ENCODE data around the gene TRIM22. TPM values are rescaled to one million over a fixed set of nuclear protein-coding genes. Genes with fewer than 3 reads are reported as not detected.

Gene TRIM22
- polyA plus RNA-seq, 1 donor from 2014 or later = 4.3 TPM

DNA sequence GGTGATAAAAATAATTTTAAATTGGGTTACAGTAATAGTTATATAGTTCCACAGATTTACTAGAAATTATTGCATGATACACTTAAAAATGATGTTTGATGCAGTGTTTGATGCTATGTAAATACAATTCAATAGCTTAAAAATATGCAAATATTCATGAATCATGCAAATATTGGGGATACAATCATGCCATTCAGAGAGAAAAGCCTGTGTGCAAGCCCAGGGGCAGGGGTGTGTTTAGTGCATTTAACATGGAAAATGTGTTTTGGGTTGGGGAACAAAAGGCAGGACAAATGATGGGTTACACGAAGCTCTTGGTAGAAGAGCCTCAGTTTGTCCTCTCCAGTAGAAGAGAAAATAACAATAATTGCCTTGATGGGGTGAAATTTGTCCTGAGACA is 6.0 kb downstream of the TRIM22 start:
- Histone ChIP-seq H3F3A (ENCODE audit: insufficient read depth, low read length, poor library complexity, severe bottlenecking) (no peaks in the 10 kb centered on the region), H3K27ac (ENCODE audit: low read length) (no peak overlapping the region), H3K36me3 (ENCODE audit: insufficient read depth, low read length) (no peaks in the 10 kb centered on the region), H4K20me1 (ENCODE audit: insufficient read depth) (no peaks in the 10 kb centered on the region), H3K27me3 (ENCODE audit: insufficient read depth, low read depth, low read length) (no peaks in the 10 kb centered on the region), H3K9me2 (ENCODE audit: insufficient read depth, low read length) (no peaks in the 10 kb centered on the region), H2AFZ (ENCODE audit: low read depth, low read length) (no peak overlapping the region), H3K4me3 (ENCODE audit: low read length) (no peak overlapping the region), H3K79me2 (replicated peaks; ENCODE audit: insufficient read depth, low read length) (no peaks in the 10 kb centered on the region), H3K9ac (ENCODE audit: low read length) (no peak overlapping the region), H3K4me2 (ENCODE audit: low read length) (no peak overlapping the region), H3K9me3 (ENCODE audit: low read length) (no peaks in the 10 kb centered on the region)
- TF ChIP-seq MXI1 (conservative IDR thresholded peaks at IDR 0.05; ENCODE audit: poor library complexity, severe bottlenecking) (no peak), CTCF (IDR thresholded peaks at IDR 0.05; ENCODE audit: poor library complexity, severe bottlenecking) (no peak), EP300 (conservative IDR thresholded peaks at IDR 0.05; ENCODE audit: poor library complexity, severe bottlenecking) (no peak), SMC3 (conservative IDR thresholded peaks at IDR 0.05; ENCODE audit: poor library complexity) (no peak), EZH2 (IDR thresholded peaks at IDR 0.05; ENCODE audit: borderline replicate concordance, insufficient read depth, low read length, poor library complexity, severe bottlenecking) (no peak), RAD21 (conservative IDR thresholded peaks at IDR 0.05) (no peak), TAF1 (IDR thresholded peaks at IDR 0.05; ENCODE audit: low read depth) (no peak), REST (IDR thresholded peaks at IDR 0.05; ENCODE audit: borderline replicate concordance) (no peak), POLR2AphosphoS5 (IDR thresholded peaks at IDR 0.05) (no peak)

DNA sequence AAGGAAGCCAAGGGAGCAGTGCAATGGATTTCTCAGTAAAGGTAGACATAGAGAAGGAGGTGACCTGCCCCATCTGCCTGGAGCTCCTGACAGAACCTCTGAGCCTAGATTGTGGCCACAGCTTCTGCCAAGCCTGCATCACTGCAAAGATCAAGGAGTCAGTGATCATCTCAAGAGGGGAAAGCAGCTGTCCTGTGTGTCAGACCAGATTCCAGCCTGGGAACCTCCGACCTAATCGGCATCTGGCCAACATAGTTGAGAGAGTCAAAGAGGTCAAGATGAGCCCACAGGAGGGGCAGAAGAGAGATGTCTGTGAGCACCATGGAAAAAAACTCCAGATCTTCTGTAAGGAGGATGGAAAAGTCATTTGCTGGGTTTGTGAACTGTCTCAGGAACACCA is 6.6 kb downstream of the TRIM22 start:
- no peak overlapping the region for H3K4me3 ChIP-seq (ENCODE audit: low read length)
- H3K27ac ChIP-seq (ENCODE audit: low read length) = no peak overlapping the region
- no peaks in the 10 kb centered on the region for H3K36me3 ChIP-seq (ENCODE audit: insufficient read depth, low read length)
- no peaks in the 10 kb centered on the region for H3K9me2 ChIP-seq (ENCODE audit: insufficient read depth, low read length)
- TF ChIP-seq SMC3 (conservative IDR thresholded peaks at IDR 0.05; ENCODE audit: poor library complexity) (no peak), TAF1 (IDR thresholded peaks at IDR 0.05; ENCODE audit: low read depth) (no peak), EP300 (conservative IDR thresholded peaks at IDR 0.05; ENCODE audit: poor library complexity, severe bottlenecking) (no peak), EZH2 (IDR thresholded peaks at IDR 0.05; ENCODE audit: borderline replicate concordance, insufficient read depth, low read length, poor library complexity, severe bottlenecking) (no peak), RAD21 (conservative IDR thresholded peaks at IDR 0.05) (no peak), REST (IDR thresholded peaks at IDR 0.05; ENCODE audit: borderline replicate concordance) (no peak), CTCF (IDR thresholded peaks at IDR 0.05; ENCODE audit: poor library complexity, severe bottlenecking) (no peak), MXI1 (conservative IDR thresholded peaks at IDR 0.05; ENCODE audit: poor library complexity, severe bottlenecking) (no peak)
- H3K9me3 ChIP-seq (ENCODE audit: low read length) = no peaks in the 10 kb centered on the region
- no peaks in the 10 kb centered on the region for H3K79me2 ChIP-seq (replicated peaks; ENCODE audit: insufficient read depth, low read length)
- no peaks in the 10 kb centered on the region for H4K20me1 ChIP-seq (ENCODE audit: insufficient read depth)
- no peak overlapping the region for H2AFZ ChIP-seq (ENCODE audit: low read depth, low read length)
- no peaks in the 10 kb centered on the region for H3K27me3 ChIP-seq (ENCODE audit: insufficient read depth, low read depth, low read length)
- H3F3A ChIP-seq (ENCODE audit: insufficient read depth, low read length, poor library complexity, severe bottlenecking) = no peaks in the 10 kb centered on the region
- no peak overlapping the region for H3K4me2 ChIP-seq (ENCODE audit: low read length)
- no peak overlapping the region for H3K9ac ChIP-seq (ENCODE audit: low read length)
